Progenitor cell of endocrine pancreas (in vitro differentiated cells): ENCODE results near the gene WFIKKN1. TPM values are rescaled to one million over a fixed set of nuclear protein-coding genes. Genes with fewer than 3 reads are reported as not detected.

ENCODE experiments used
- DNase-seq: peaks from one replicate; pipeline ENCODE4 v3.0.0; 2021; ENCODE audit warnings: low spot score; ENCODE audit not compliant: unreplicated experiment
- H3K27ac Mint-ChIP-seq: 2 replicates; pipeline ENCODE4 v1.8.0; 2021; ENCODE audit warnings: mild to moderate bottlenecking, moderate library complexity, mixed read lengths
- H3K27me3 Mint-ChIP-seq: 2 replicates; pipeline ENCODE4 v1.8.0; 2021; ENCODE audit warnings: mixed read lengths
- H3K36me3 Mint-ChIP-seq: 2 replicates; pipeline ENCODE4 v1.8.0; 2022; ENCODE audit warnings: mixed read lengths; ENCODE audit not compliant: insufficient read depth
- H3K4me1 Mint-ChIP-seq: 2 replicates; pipeline ENCODE4 v1.8.0; 2021; ENCODE audit warnings: low read depth, mixed read lengths
- H3K4me3 Mint-ChIP-seq: 2 replicates; pipeline ENCODE4 v1.8.0; 2021; ENCODE audit warnings: low read depth, mild to moderate bottlenecking, moderate library complexity, mixed read lengths
- H3K9me3 Mint-ChIP-seq: 2 replicates; pipeline ENCODE4 v1.8.0; 2021; ENCODE audit warnings: low read depth, mixed read lengths
- CTCF ChIP-seq: fragments of 200-600 bp; sonication (generic); IDR thresholded peaks from one replicate; pipeline ENCODE4 v1.5.0; 2021; ENCODE audit warnings: antibody characterized with exemption, mild to moderate bottlenecking; ENCODE audit not compliant: unreplicated experiment
- total RNA-seq: library from RNA; stranded (reverse); gene quantifications from 2 replicates; pipeline ENCODE4 v1.2.1, GENCODE V29; 2021

Gene WFIKKN1
- total RNA-seq, 1 donor from 2014 or later: 42.8 TPM

- TF ChIP-seq CTCF: no peak
- no peak overlapping the region for H3K27ac Mint-ChIP-seq
- H3K4me3 Mint-ChIP-seq: no peak overlapping the region
- H3K4me1 Mint-ChIP-seq: no peaks in the 10 kb centered on the region
- DNase-seq: no peak
- no peaks in the 10 kb centered on the region for H3K9me3 Mint-ChIP-seq
- H3K27me3 Mint-ChIP-seq: no peaks in the 10 kb centered on the region
- peaks cover 1% of the 10 kb centered on the region for H3K36me3 Mint-ChIP-seq
Measured at GRCh38 chr16:662095-662494, 31.3 kb downstream of the WFIKKN1 start.

GRCh38 chr16:662597-662996 lies 31.8 kb downstream of the WFIKKN1 start:
- Mint-ChIP-seq H3K9me3 (no peaks in the 10 kb centered on the region), H3K36me3 (peaks cover 1% of the 10 kb centered on the region), H3K27ac (no peak overlapping the region), H3K4me3 (no peak overlapping the region), H3K27me3 (no peaks in the 10 kb centered on the region), H3K4me1 (no peaks in the 10 kb centered on the region)
- TF ChIP-seq CTCF: no peak
- DNase-seq: no peak

- Mint-ChIP-seq H3K27ac (no peak overlapping the region), H3K4me3 (no peak overlapping the region), H3K36me3 (peaks cover 1% of the 10 kb centered on the region), H3K4me1 (peaks cover 2% of the 10 kb centered on the region), H3K9me3 (no peaks in the 10 kb centered on the region), H3K27me3 (no peaks in the 10 kb centered on the region)
- DNase-seq: no peak
- no peak for TF ChIP-seq CTCF
Measured at GRCh38 chr16:666572-666971, 35.8 kb downstream of the WFIKKN1 start.

- H3K27ac Mint-ChIP-seq: peak overlapping the region; percentile 89
- no peak for TF ChIP-seq CTCF
- H3K4me3 Mint-ChIP-seq: peak overlapping the region; percentile 27
- peaks cover 2% of the 10 kb centered on the region for H3K4me1 Mint-ChIP-seq
- peaks cover 1% of the 10 kb centered on the region for H3K36me3 Mint-ChIP-seq
- no peaks in the 10 kb centered on the region for H3K27me3 Mint-ChIP-seq
- no peaks in the 10 kb centered on the region for H3K9me3 Mint-ChIP-seq
- DNase-seq: no peak
Measured at GRCh38 chr16:667113-667779, 36.5 kb downstream of the WFIKKN1 start.

GRCh38 chr16:667780-668518 lies 37.2 kb downstream of the WFIKKN1 start, which contains the start of gene RHOT2:
RHOT2 (plus strand) TSS chr16:668132; CDS start chr16:668200, 68 bp downstream.
- H3K36me3 Mint-ChIP-seq: no peaks in the 10 kb centered on the region
- peaks cover 2% of the 10 kb centered on the region for H3K4me1 Mint-ChIP-seq
- peak within 1 kb of the TSS; percentile 89 for H3K27ac Mint-ChIP-seq
- H3K9me3 Mint-ChIP-seq: no peaks in the 10 kb centered on the region
- TF ChIP-seq CTCF: peak; percentile 94
- peak within 1 kb of the TSS; percentile 76 for H3K4me3 Mint-ChIP-seq
- H3K27me3 Mint-ChIP-seq: no peaks in the 10 kb centered on the region
- peak; percentile 89 for DNase-seq
